ENCODE results near the gene PLD1.

The PLD1 gene

GRCh38 chr3:171648069-171648468 lies 162.2 kb downstream of the PLD1 start:
- Histone ChIP-seq H3K14ac (ENCODE audit: low read length) (no peak overlapping the region), H2BK120ac (ENCODE audit: insufficient read depth, low read length, poor library complexity) (no peak overlapping the region), H3K27ac (ENCODE audit: low read depth, low read length) (no peak overlapping the region)

GRCh38 chr3:171646357-171647133 lies 163.7 kb downstream of the PLD1 start:
- peak; percentile 15 to 74 for DNase-seq
- no peak overlapping the region for H3K23ac ChIP-seq (ENCODE audit: low read length)
- H3K27ac ChIP-seq (ENCODE audit: low read depth, low read length): no peak overlapping the region
- H3K79me2 ChIP-seq (ENCODE audit: control insufficient read depth, insufficient read depth, low read length, poor library complexity): no peaks in the 10 kb centered on the region
- no peaks in the 10 kb centered on the region for H3K27me3 ChIP-seq (ENCODE audit: insufficient read depth, low read length)
- no peak overlapping the region for H4K91ac ChIP-seq (ENCODE audit: low read depth, low read length)
- H2AK5ac ChIP-seq (ENCODE audit: low read length): no peak overlapping the region
- H3K14ac ChIP-seq (ENCODE audit: low read length): no peak overlapping the region
- H2AFZ ChIP-seq (ENCODE audit: insufficient read depth, low read length, poor library complexity): no peak overlapping the region
- no peaks in the 10 kb centered on the region for H3K36me3 ChIP-seq (ENCODE audit: control insufficient read depth in 1 of 2, insufficient read depth in 2 of 2, low read length in 2 of 2)
- no peak overlapping the region for H3K4me3 ChIP-seq (ENCODE audit: low read depth, low read length)
- H3K9me3 ChIP-seq (ENCODE audit: insufficient read depth, low read depth, low read length): no peaks in the 10 kb centered on the region
- H3K79me1 ChIP-seq (ENCODE audit: low read length): no peaks in the 10 kb centered on the region
- H3K4me1 ChIP-seq (ENCODE audit: control insufficient read depth in 1 of 2, insufficient read depth in 2 of 2, low read length in 2 of 2): no peaks in the 10 kb centered on the region
- no peak overlapping the region for H3K4me2 ChIP-seq (ENCODE audit: low read length)
- H3K18ac ChIP-seq (ENCODE audit: low read length): no peak overlapping the region
- no peak overlapping the region for H2BK120ac ChIP-seq (ENCODE audit: insufficient read depth, low read length, poor library complexity)
- H4K12ac ChIP-seq (ENCODE audit: low read depth, low read length): no peak overlapping the region
- no CpG with 5 or more reads among the region's 4 CpGs for WGBS (ENCODE audit: extremely low coverage, insufficient coverage, insufficient read length)
- no peak overlapping the region for H2BK5ac ChIP-seq (ENCODE audit: low read depth, low read length, poor library complexity)
- no peak overlapping the region for H4K8ac ChIP-seq (ENCODE audit: low read depth, low read length)
- no peak overlapping the region for H3K9ac ChIP-seq (ENCODE audit: low read length)
- no peak overlapping the region for H3K4ac ChIP-seq (ENCODE audit: low read depth, low read length)
- H2BK12ac ChIP-seq (ENCODE audit: low read length): no peak overlapping the region

More at GRCh38 chr3:171648069-171648468, 162.2 kb downstream of the PLD1 start:
- H3K27me3 ChIP-seq (ENCODE audit: insufficient read depth, low read length): no peaks in the 10 kb centered on the region
- H3K23ac ChIP-seq (ENCODE audit: low read length): no peak overlapping the region
- H2AK5ac ChIP-seq (ENCODE audit: low read length): no peak overlapping the region
- DNase-seq: no peak
- no peak overlapping the region for H4K8ac ChIP-seq (ENCODE audit: low read depth, low read length)
- no peak overlapping the region for H2BK12ac ChIP-seq (ENCODE audit: low read length)
- H3K9me3 ChIP-seq (ENCODE audit: insufficient read depth, low read depth, low read length): no peaks in the 10 kb centered on the region
- no peak overlapping the region for H2AFZ ChIP-seq (ENCODE audit: insufficient read depth, low read length, poor library complexity)
- no peak overlapping the region for H3K4me2 ChIP-seq (ENCODE audit: low read length)
- H3K4me1 ChIP-seq (ENCODE audit: control insufficient read depth in 1 of 2, insufficient read depth in 2 of 2, low read length in 2 of 2): no peaks in the 10 kb centered on the region
- no peak overlapping the region for H3K18ac ChIP-seq (ENCODE audit: low read length)
- H3K4ac ChIP-seq (ENCODE audit: low read depth, low read length): no peak overlapping the region
- H4K91ac ChIP-seq (ENCODE audit: low read depth, low read length): no peak overlapping the region
- no peak overlapping the region for H4K12ac ChIP-seq (ENCODE audit: low read depth, low read length)
- no peak overlapping the region for H2BK5ac ChIP-seq (ENCODE audit: low read depth, low read length, poor library complexity)
- no peaks in the 10 kb centered on the region for H3K79me2 ChIP-seq (ENCODE audit: control insufficient read depth, insufficient read depth, low read length, poor library complexity)
- no peaks in the 10 kb centered on the region for H3K79me1 ChIP-seq (ENCODE audit: low read length)
- H3K36me3 ChIP-seq (ENCODE audit: control insufficient read depth in 1 of 2, insufficient read depth in 2 of 2, low read length in 2 of 2): no peaks in the 10 kb centered on the region
- no peak overlapping the region for H3K4me3 ChIP-seq (ENCODE audit: low read depth, low read length)
- H3K9ac ChIP-seq (ENCODE audit: low read length): no peak overlapping the region

- H4K8ac ChIP-seq (ENCODE audit: low read depth, low read length): no peak overlapping the region
Observed at GRCh38 chr3:171644681-171645080, 165.6 kb downstream of the PLD1 start.

DNA sequence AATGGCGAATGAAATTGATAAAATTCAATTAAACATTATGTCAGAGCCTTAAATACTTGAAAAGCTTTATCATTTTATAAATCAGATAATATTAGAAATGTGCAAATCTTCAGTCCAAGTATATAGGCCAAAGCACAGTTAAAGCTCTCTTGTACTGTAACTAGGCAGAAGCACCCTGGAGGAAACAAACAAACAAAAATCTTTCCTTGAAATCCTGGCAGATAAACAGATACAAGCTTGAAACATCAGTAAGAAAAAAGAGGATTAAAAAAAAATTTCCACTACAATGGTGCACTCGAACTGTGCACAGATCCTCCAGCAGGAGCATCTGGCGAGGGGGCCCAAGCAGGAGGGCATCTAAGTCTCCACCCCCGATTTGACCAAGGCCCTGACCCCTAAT lies 166.6 kb downstream of the PLD1 start:
- no peak overlapping the region for H3K27ac ChIP-seq (ENCODE audit: low read depth, low read length)
- WGBS (ENCODE audit: extremely low coverage, insufficient coverage, insufficient read length): no CpG with 5 or more reads among the region's 4 CpGs
- H4K8ac ChIP-seq (ENCODE audit: low read depth, low read length): no peak overlapping the region
- H2BK5ac ChIP-seq (ENCODE audit: low read depth, low read length, poor library complexity): no peak overlapping the region
- H3K79me2 ChIP-seq (ENCODE audit: control insufficient read depth, insufficient read depth, low read length, poor library complexity): no peaks in the 10 kb centered on the region
- H3K79me1 ChIP-seq (ENCODE audit: low read length): no peaks in the 10 kb centered on the region
- H3K27me3 ChIP-seq (ENCODE audit: insufficient read depth, low read length): no peaks in the 10 kb centered on the region
- H3K4me1 ChIP-seq (ENCODE audit: control insufficient read depth in 1 of 2, insufficient read depth in 2 of 2, low read length in 2 of 2): peaks cover 0 to 2% of the 10 kb centered on the region in 2 experiments
- no peak overlapping the region for H2AK5ac ChIP-seq (ENCODE audit: low read length)
- H2BK120ac ChIP-seq (ENCODE audit: insufficient read depth, low read length, poor library complexity): no peak overlapping the region
- H2AFZ ChIP-seq (ENCODE audit: insufficient read depth, low read length, poor library complexity): no peak overlapping the region
- no peak overlapping the region for H3K4me2 ChIP-seq (ENCODE audit: low read length)
- H3K18ac ChIP-seq (ENCODE audit: low read length): no peak overlapping the region
- H3K9ac ChIP-seq (ENCODE audit: low read length): no peak overlapping the region
- DNase-seq: no peak
- no peak overlapping the region for H3K14ac ChIP-seq (ENCODE audit: low read length)
- no peak overlapping the region for H3K4ac ChIP-seq (ENCODE audit: low read depth, low read length)
- H4K91ac ChIP-seq (ENCODE audit: low read depth, low read length): no peak overlapping the region
- H3K23ac ChIP-seq (ENCODE audit: low read length): no peak overlapping the region
- no peaks in the 10 kb centered on the region for H3K9me3 ChIP-seq (ENCODE audit: insufficient read depth, low read depth, low read length)
- H3K36me3 ChIP-seq (ENCODE audit: control insufficient read depth in 1 of 2, insufficient read depth in 2 of 2, low read length in 2 of 2): no peaks in the 10 kb centered on the region
- H3K4me3 ChIP-seq (ENCODE audit: low read depth, low read length): no peak overlapping the region
- H2BK12ac ChIP-seq (ENCODE audit: low read length): no peak overlapping the region
- no peak overlapping the region for H4K12ac ChIP-seq (ENCODE audit: low read depth, low read length)

More at GRCh38 chr3:171644681-171645080, 165.6 kb downstream of the PLD1 start:
- Histone ChIP-seq H3K79me1 (ENCODE audit: low read length) (no peaks in the 10 kb centered on the region), H3K9me3 (ENCODE audit: insufficient read depth, low read depth, low read length) (no peaks in the 10 kb centered on the region), H2AK5ac (ENCODE audit: low read length) (no peak overlapping the region), H3K27ac (ENCODE audit: low read depth, low read length) (no peak overlapping the region), H3K23ac (ENCODE audit: low read length) (no peak overlapping the region), H4K91ac (ENCODE audit: low read depth, low read length) (no peak overlapping the region), H2BK12ac (ENCODE audit: low read length) (no peak overlapping the region), H3K4me1 (ENCODE audit: control insufficient read depth in 1 of 2, insufficient read depth in 2 of 2, low read length in 2 of 2) (peaks cover 0 to 2% of the 10 kb centered on the region in 2 experiments), H2BK5ac (ENCODE audit: low read depth, low read length, poor library complexity) (no peak overlapping the region), H3K36me3 (ENCODE audit: control insufficient read depth in 1 of 2, insufficient read depth in 2 of 2, low read length in 2 of 2) (no peaks in the 10 kb centered on the region), H3K14ac (ENCODE audit: low read length) (no peak overlapping the region), H3K79me2 (ENCODE audit: control insufficient read depth, insufficient read depth, low read length, poor library complexity) (no peaks in the 10 kb centered on the region), H2AFZ (ENCODE audit: insufficient read depth, low read length, poor library complexity) (no peak overlapping the region), H3K18ac (ENCODE audit: low read length) (no peak overlapping the region), H4K12ac (ENCODE audit: low read depth, low read length) (no peak overlapping the region), H2BK120ac (ENCODE audit: insufficient read depth, low read length, poor library complexity) (no peak overlapping the region), H3K4me2 (ENCODE audit: low read length) (no peak overlapping the region), H3K4me3 (ENCODE audit: low read depth, low read length) (no peak overlapping the region), H3K4ac (ENCODE audit: low read depth, low read length) (no peak overlapping the region), H3K9ac (ENCODE audit: low read length) (no peak overlapping the region), H3K27me3 (ENCODE audit: insufficient read depth, low read length) (no peaks in the 10 kb centered on the region)
- no CpG with 5 or more reads among the region's 8 CpGs for WGBS (ENCODE audit: extremely low coverage, insufficient coverage, insufficient read length)
- no peak for DNase-seq
